Caco-2 (cell line): ENCODE measurements around the gene TRIO. TPM values are rescaled to one million over a fixed set of nuclear protein-coding genes. Genes with fewer than 3 reads are reported as not detected.

Source experiments
- BruUV-seq: library from RNA; stranded (reverse); fragments of 400-500 nt; replicated peaks from 2 replicates; lab custom pipeline; 2021; lab: Mats Ljungman, UMichigan
- CTCF ChIA-PET: fragments of 300-600 bp; sonication (Branson Sonifier 250); formaldehyde crosslinking; loops from one replicate; lab custom pipeline; 2022; ENCODE audit warnings: antibody characterized with exemption; lab: Charles Lee
- POLR2A ChIA-PET: fragments of 300-600 bp; sonication (Branson Sonifier 250); formaldehyde crosslinking; loops from one replicate; lab custom pipeline; 2022; ENCODE audit warnings: antibody characterized with exemption; lab: Charles Lee
- DNase-seq, 2 experiments: peaks; one replicate each; pipeline versions ENCODE4 v3.0.0 to v3.0.0-alpha.2; 2020 to 2022
- H3K27me3 ChIP-seq: replicated peaks from 2 replicates; pipeline ENCODE4 v1.6.0; 2011; ENCODE audit warnings: low read length; ENCODE audit not compliant: control insufficient read depth, insufficient read depth
- H3K36me3 ChIP-seq: 2 replicates; pipeline ENCODE4 v1.5.1; 2011; ENCODE audit warnings: low read length; ENCODE audit not compliant: control insufficient read depth, insufficient read depth
- H3K4me1 ChIP-seq: fragments of 250-450 bp; sonication (Bioruptor Pico); 2 replicates; pipeline ENCODE4 v1.5.1; 2020; ENCODE audit warnings: mild to moderate bottlenecking
- H3K4me3 ChIP-seq: 2 replicates; pipeline ENCODE4 v1.5.1; 2011; ENCODE audit warnings: low read depth, mild to moderate bottlenecking, control low read depth, low read length
- H3K9me3 ChIP-seq: fragments of 250-450 bp; sonication (Bioruptor Pico); 2 replicates; pipeline ENCODE4 v1.5.1; 2020; ENCODE audit warnings: mild to moderate bottlenecking, moderate library complexity
- H3K27ac Mint-ChIP-seq: one replicate; pipeline ENCODE4 v1.8.0; 2022; ENCODE audit warnings: mixed read lengths; ENCODE audit not compliant: unreplicated experiment
- H3K27me3 Mint-ChIP-seq: one replicate; pipeline ENCODE4 v1.8.0; 2022; ENCODE audit warnings: mixed read lengths; ENCODE audit not compliant: insufficient read depth, unreplicated experiment
- H3K36me3 Mint-ChIP-seq: one replicate; pipeline ENCODE4 v1.8.0; 2022; ENCODE audit warnings: mild to moderate bottlenecking, mixed read lengths; ENCODE audit not compliant: insufficient read depth, unreplicated experiment
- H3K4me1 Mint-ChIP-seq: one replicate; pipeline ENCODE4 v1.8.0; 2022; ENCODE audit warnings: low read depth, mixed read lengths; ENCODE audit not compliant: unreplicated experiment
- H3K4me3 Mint-ChIP-seq: one replicate; pipeline ENCODE4 v1.8.0; 2022; ENCODE audit warnings: mild to moderate bottlenecking, moderate library complexity, mixed read lengths; ENCODE audit not compliant: unreplicated experiment
- H3K9me3 Mint-ChIP-seq: one replicate; pipeline ENCODE4 v1.8.0; 2022; ENCODE audit warnings: mixed read lengths; ENCODE audit not compliant: unreplicated experiment
- CTCF ChIP-seq, 2 experiments: fragments of 200-600 bp in 1 of 2; IDR thresholded peaks; 1 replicate in 1 of 2; 2 replicates in 1 of 2; pipeline versions ENCODE4 v1.5.1 to v1.8.0; 2011 to 2022; ENCODE audit warnings: antibody characterized with exemption in 1 of 2, control low read depth in 1 of 2, inconsistent platforms in 1 of 2, low read depth in 1 of 2, low read length in 1 of 2, mild to moderate bottlenecking in 1 of 2, moderate library complexity in 1 of 2; ENCODE audit not compliant: insufficient read depth in 1 of 2, severe bottlenecking in 1 of 2, unreplicated experiment in 1 of 2
- intact Hi-C: fragments of 100-400 bp; cut with micrococcal nuclease; formaldehyde crosslinking; loops from one replicate; pipeline ENCODE4 v1.10.0; 2022; ENCODE audit not compliant: unreplicated experiment
- total RNA-seq: library from RNA; stranded (reverse); gene quantifications from 2 replicates; pipeline ENCODE4 v1.2.3, GENCODE V29; 2022

The TRIO gene
- total RNA-seq, 1 experiment from 2014 or later, result 92.0 TPM

- H3K36me3 Mint-ChIP-seq, result no peaks in the 10 kb centered on the region
- BruUV-seq, result no TSS peak
- Histone ChIP-seq H3K27me3 (no peaks in the 10 kb centered on the region), H3K4me1 (no peaks in the 10 kb centered on the region), H3K9me3 (no peaks in the 10 kb centered on the region), H3K4me3 (no peak overlapping the region), H3K36me3 (no peaks in the 10 kb centered on the region)
- peaks cover 22% of the 10 kb centered on the region for H3K4me1 Mint-ChIP-seq
- H3K27ac Mint-ChIP-seq, result no peak overlapping the region
- ChIA-PET POLR2A (no interaction called here), CTCF (no interaction called here)
- intact Hi-C loops, result no loop called here
- no peak for TF ChIP-seq CTCF (IDR thresholded peaks at IDR 0.05; ENCODE audit: insufficient read depth in 1 of 2, low read depth in 1 of 2, low read length in 1 of 2, severe bottlenecking in 1 of 2, unreplicated experiment in 1 of 2)
- no peaks in the 10 kb centered on the region for H3K9me3 Mint-ChIP-seq
- no peaks in the 10 kb centered on the region for H3K27me3 Mint-ChIP-seq
- no peak for DNase-seq
- no peak overlapping the region for H3K4me3 Mint-ChIP-seq
These were observed 48.2 kb downstream of the TRIO start for GRCh38 chr5:14191325-14191724.

- Mint-ChIP-seq H3K27ac (no peak overlapping the region), H3K4me1 (peaks cover 15% of the 10 kb centered on the region), H3K4me3 (no peak overlapping the region), H3K36me3 (no peaks in the 10 kb centered on the region), H3K9me3 (no peaks in the 10 kb centered on the region), H3K27me3 (no peaks in the 10 kb centered on the region)
- POLR2A ChIA-PET, result no interaction called here
- H3K36me3 ChIP-seq, result no peaks in the 10 kb centered on the region
- H3K27me3 ChIP-seq, result no peaks in the 10 kb centered on the region
- BruUV-seq, result no TSS peak
- no peak overlapping the region for H3K4me3 ChIP-seq
- intact Hi-C loops, result no loop called here
- H3K9me3 ChIP-seq, result no peaks in the 10 kb centered on the region
- no peaks in the 10 kb centered on the region for H3K4me1 ChIP-seq
- CTCF ChIA-PET, result interaction anchor here (1.1 kb wide), 1 partner anchor 76 kb away, joined by 3 read pairs; no protein-coding TSS in a partner anchor
- no peak for TF ChIP-seq CTCF (IDR thresholded peaks at IDR 0.05; ENCODE audit: insufficient read depth in 1 of 2, low read depth in 1 of 2, low read length in 1 of 2, severe bottlenecking in 1 of 2, unreplicated experiment in 1 of 2)
- DNase-seq, result no peak
These were observed 50.4 kb downstream of the TRIO start for GRCh38 chr5:14193496-14193895.

- H3K4me3 ChIP-seq, result no peak overlapping the region
- POLR2A ChIA-PET, result no interaction called here
- Mint-ChIP-seq H3K27ac (no peak overlapping the region), H3K4me3 (no peak overlapping the region), H3K9me3 (no peaks in the 10 kb centered on the region), H3K4me1 (peaks cover 13% of the 10 kb centered on the region), H3K27me3 (no peaks in the 10 kb centered on the region), H3K36me3 (peaks cover 7% of the 10 kb centered on the region)
- TF ChIP-seq CTCF (IDR thresholded peaks at IDR 0.05; ENCODE audit: insufficient read depth in 1 of 2, low read depth in 1 of 2, low read length in 1 of 2, severe bottlenecking in 1 of 2, unreplicated experiment in 1 of 2), result no peak
- H3K9me3 ChIP-seq, result no peaks in the 10 kb centered on the region
- H3K4me1 ChIP-seq, result no peaks in the 10 kb centered on the region
- no peak for DNase-seq
- no peaks in the 10 kb centered on the region for H3K36me3 ChIP-seq
- BruUV-seq, result no TSS peak
- CTCF ChIA-PET, result no interaction called here
- no peaks in the 10 kb centered on the region for H3K27me3 ChIP-seq
- intact Hi-C loops, result no loop called here
These were observed 52.4 kb downstream of the TRIO start for GRCh38 chr5:14195588-14195987.
